GM19035 (cell line): ENCODE results near the gene PSMD13.

Source experiments
- ATAC-seq: cut with Tn5 transposase; IDR thresholded peaks from one replicate; pipeline ENCODE4 v1.9.1; 2021; ENCODE audit not compliant: unreplicated experiment

Gene PSMD13

GRCh38 chr11:270451-271318 is 33.9 kb downstream of the PSMD13 start:
- no peak for ATAC-seq

DNA sequence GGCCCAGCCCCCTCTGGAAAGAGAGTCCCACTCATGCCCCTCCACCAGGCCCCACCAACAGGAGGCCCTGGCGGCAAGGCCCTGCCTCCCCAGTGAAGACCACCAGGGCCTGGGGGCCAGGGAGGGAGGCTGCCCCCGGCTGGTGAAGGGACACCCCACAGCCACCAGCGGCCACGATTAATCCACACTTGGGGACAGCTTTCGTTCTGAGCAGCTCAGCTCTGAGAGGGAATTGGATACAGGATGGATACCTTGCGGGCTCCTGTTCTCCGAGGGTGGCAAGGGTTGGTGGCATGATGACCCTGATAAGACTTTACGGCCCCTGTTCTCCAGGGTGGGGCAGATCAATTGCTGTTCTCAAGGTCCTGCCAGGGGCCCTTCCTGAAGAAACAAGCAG is 34.5 kb downstream of the PSMD13 start:
- no peak for ATAC-seq

DNA sequence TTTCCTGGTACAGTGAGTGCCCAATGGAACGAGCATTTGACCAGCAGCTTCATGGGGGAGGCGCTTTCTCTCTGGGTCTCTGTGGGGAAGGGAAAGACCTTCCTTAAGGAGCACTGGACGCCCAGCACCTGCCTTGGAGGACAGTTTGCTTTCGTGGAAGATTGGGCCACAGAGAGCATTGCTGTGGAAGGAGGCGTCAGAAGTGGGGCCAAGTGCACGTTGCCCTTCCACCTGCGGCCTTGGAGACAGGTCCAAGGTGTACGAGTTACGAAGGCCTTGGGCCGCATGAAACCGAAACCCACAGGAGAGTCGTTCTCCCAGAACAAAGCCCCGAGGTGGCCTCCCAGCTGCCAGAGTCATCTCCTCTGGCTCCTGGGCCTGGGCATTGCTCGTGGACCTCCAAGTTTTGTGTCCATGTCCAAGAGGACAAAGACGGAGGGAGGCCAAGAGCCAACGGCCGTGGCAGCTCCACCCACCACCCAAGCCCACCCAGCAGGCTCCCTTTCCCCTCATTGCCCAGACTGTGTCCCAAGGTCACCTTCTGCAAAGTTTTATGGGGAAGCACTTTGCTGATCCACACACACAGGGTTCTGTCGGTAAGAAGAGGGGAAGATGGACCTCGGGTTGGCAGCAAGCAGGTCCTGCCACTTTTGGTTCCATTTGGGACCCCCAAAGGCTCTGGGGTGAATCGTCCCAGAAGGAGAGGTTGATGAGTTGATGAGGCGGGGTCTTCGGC is 35.6 kb downstream of the PSMD13 start:
- no peak for ATAC-seq

- ATAC-seq, result no peak
These were observed 36.1 kb downstream of the PSMD13 start for GRCh38 chr11:272931-273198.

DNA sequence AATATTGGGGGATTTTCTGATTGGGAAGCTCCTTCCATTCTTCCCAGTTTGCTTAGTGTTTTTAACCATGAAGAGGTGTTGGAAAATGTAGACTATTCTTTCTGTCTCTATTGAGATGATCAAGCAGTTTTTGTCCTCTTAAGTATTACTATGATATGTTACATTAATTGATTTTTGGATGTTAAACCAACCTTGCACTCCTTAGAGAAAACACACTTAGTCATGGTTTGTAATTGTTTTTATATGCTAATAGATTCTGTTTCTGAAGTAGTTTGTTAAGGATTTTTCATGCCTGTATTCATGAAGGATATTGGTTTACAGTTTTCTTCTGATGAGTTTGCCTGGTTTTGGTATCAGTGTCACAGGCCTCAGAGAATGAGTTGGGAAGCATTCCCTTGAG is 39.4 kb downstream of the PSMD13 start:
- no peak for ATAC-seq

DNA sequence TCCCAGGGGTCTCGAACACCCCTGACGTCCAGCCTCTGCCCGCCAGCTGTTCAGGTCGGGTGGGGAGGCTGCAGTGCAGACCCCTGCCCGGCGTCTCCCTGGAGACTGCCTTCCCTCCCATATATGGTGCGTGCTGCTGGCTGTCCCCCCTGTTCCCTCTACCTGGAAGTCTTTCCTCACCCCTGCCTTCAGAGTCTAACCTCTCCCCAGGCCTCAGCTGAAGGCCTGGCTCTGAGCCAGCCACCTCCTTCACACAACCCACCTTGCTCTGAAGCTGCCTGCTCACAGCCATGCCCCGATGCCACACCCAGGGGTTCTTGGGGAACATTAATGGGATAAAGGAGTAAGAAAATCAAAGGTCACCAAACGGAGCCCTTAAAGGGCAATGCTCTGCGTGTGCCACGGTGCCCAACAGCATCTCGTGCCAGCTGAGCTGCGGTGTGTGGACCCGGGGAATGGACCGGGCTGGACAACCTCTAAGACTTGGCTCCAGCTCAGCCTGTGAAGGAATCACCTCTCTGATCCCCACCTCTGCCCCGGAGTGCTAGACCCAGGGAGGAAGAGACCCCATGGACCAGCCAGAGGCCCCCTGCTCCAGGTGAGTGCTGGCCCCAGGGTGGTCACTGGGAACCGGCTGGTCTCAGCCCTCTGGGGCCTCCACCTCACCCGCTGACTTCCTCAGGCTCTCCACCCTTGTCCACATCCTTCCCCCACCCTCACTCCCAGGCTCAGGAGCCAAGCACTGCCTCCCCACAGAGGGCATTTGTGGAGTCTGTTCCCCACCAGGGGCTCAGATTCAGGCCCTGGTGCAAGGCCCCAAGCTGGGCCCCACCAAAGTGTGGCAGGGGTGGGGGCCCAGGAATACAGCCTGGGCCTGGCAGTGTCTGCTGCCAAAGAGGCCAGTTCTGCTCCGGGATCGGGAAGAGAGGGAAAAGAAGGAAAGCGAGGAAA is 41.5 kb downstream of the PSMD13 start, which contains the start of gene NLRP6:
TSS of gene NLRP6 (plus strand) at position 407 of the 951 bp plus-strand sequence. CDS start at position 570, 163 bp downstream.
- no peak for ATAC-seq

DNA sequence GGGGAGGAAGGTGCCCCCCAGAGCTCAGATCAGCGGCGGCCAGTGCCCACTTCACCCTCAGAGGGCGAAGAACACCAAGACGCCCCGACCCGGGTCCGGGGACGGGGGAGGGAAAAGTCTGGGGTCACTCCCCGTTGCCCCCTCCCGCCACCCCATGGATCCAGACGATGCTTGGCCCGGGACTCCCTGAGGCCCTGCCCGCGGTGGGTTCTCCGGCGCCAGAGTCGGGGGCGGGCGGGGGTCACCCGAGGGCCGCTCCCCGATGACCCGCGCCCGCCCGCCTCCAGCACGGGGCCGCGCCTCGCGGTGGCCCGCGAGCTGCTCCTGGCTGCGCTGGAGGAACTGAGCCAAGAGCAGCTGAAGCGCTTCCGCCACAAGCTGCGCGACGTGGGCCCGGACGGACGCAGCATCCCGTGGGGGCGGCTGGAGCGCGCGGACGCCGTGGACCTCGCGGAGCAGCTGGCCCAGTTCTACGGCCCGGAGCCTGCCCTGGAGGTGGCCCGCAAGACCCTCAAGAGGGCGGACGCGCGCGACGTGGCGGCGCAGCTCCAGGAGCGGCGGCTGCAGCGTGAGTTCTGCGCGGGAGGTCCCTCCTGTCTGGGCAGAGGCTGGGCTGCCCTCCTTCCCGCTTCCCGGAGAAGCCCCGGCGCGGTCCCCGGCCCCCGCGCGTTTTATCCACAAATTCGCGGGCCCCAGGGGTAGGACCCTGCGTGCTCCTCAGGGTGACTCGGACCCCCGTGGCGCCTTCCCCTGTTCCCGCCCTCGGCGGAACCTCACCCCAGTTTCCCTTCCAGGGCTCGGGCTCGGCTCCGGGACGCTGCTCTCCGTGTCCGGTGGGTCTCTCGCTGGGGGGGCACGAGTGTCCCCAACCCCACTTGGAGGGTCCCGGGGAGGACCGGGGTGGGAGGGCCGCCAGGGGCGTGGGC is 42.5 kb downstream of the PSMD13 start:
- ATAC-seq, result no peak

- no peak for ATAC-seq
These were observed 43.4 kb downstream of the PSMD13 start for GRCh38 chr11:279966-280705.

- no peak for ATAC-seq
These were observed 44.1 kb downstream of the PSMD13 start for GRCh38 chr11:280706-281485.

- ATAC-seq, result no peak
These were observed 44.8 kb downstream of the PSMD13 start for GRCh38 chr11:281486-282161.

- no peak for ATAC-seq
These were observed 45.4 kb downstream of the PSMD13 start for GRCh38 chr11:282171-282570.

- ATAC-seq, result no peak
These were observed 46.0 kb downstream of the PSMD13 start for GRCh38 chr11:282630-283360.

- no peak for ATAC-seq
These were observed 46.8 kb downstream of the PSMD13 start for GRCh38 chr11:283405-284104.

DNA sequence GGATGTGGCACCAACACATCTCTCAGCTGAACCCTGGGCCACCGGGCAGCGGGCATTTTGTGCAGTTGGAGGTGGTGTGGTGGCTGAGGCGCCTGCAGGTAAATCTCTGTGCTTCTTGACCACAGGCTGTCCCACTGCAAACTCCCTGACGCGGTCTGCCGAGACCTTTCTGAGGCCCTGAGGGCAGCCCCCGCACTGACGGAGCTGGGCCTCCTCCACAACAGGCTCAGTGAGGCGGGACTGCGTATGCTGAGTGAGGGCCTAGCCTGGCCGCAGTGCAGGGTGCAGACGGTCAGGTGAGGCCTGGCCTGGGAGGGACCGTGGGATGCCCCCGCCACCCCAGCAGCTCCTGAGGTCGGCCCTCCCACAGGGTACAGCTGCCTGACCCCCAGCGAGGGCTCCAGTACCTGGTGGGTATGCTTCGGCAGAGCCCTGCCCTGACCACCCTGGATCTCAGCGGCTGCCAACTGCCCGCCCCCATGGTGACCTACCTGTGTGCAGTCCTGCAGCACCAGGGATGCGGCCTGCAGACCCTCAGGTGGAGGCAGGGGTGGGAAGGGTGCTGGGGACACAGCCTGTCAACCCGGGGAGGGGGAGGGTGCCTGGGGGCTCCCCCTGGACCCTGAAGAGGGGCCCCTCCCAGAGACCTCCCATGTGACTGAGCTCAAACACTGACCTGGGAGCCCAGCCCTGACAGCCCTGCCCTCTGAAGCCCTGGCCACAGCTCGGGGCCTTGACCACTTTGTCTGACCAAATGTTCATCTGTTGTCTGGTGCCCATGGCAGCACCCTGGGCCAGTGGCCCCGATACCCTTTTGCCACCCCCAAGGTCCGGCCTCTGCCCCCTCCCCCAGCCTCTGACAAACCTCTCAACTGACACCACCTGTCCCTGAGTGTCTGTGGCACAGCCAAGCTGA is 47.6 kb downstream of the PSMD13 start:
- ATAC-seq, result no peak

DNA sequence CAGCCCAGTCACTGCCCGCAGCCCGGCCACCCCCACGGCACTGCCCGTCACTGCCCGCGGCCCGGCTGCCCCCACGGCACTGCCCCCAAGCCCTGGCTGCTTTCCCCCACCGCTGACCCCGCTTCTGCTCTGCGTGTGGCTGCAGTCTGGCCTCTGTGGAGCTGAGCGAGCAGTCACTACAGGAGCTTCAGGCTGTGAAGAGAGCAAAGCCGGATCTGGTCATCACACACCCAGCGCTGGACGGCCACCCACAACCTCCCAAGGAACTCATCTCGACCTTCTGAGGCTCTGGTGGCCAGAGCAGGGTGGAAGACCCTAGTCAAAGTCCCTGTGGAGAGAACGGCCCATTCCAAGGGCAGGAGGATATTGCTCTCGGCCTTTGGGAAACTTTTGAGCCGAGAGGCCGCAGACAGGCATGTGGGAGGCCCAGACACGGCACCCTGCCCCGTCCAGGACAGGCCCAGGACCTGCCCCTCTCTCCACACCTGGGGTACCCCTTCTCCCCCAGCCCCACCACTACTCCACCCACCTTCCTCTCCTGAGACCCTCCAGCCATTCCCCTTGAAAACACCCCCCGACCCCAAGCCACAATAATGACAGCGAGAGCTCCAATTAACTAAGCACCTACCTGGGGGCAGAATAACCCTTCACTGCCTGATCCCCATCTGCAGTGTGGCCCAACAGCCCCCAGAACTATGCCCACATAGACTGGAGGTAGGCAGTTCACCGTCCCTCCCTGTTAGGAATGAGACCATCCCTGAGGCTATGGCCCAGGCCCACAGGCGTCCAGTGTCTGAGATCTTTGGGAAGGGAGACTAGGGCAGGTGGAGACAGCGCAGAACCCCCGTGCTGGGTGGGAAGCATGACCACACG is 48.5 kb downstream of the PSMD13 start:
- ATAC-seq, result no peak
